ENCODE measurements around the gene E2F1.

E2F1 gene

DNA sequence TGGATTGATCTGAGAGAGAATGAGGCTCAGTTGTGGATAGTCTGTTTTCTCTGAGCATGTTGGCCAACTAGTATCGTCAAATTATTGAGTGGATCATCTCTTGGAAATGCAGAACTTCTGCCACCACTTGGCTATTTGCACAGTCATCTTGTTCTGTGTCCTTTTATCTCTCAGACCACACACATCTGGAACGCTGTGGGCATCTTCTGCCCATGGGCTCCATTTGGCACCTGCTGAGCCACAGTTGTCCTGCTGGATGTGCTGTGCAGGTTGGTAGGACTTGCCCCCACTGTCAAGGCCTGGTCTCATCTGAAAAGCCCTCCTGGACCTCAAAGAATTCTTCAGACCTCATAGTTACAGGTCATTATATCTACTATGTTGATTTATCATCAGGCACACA, 40.8 kb downstream of the E2F1 start:
- no peaks in the 10 kb centered on the region for H3K9me3 ChIP-seq (replicated peaks; ENCODE audit: insufficient read depth, low read length)
- no peaks in the 10 kb centered on the region; the same call in 1 of the 2 replicates for H3K36me3 ChIP-seq (replicated peaks; ENCODE audit: insufficient read depth, low read length)
- H3K4me3 ChIP-seq (ENCODE audit: low read length): no peak overlapping the region
- DNase-seq: no peak
- H3K27ac ChIP-seq (ENCODE audit: low read length): no peak overlapping the region
- H3K27me3 ChIP-seq (replicated peaks; ENCODE audit: insufficient read depth, low read length): no peaks in the 10 kb centered on the region
- H3K9me2 ChIP-seq (replicated peaks; ENCODE audit: insufficient read depth, low read length): no peaks in the 10 kb centered on the region
- no peak overlapping the region for H3K4me2 ChIP-seq (ENCODE audit: low read depth, low read length)
- TF ChIP-seq EZH2phosphoT487 (IDR thresholded peaks at IDR 0.05; ENCODE audit: low read length): no peak
- TF ChIP-seq, protein P1, sequence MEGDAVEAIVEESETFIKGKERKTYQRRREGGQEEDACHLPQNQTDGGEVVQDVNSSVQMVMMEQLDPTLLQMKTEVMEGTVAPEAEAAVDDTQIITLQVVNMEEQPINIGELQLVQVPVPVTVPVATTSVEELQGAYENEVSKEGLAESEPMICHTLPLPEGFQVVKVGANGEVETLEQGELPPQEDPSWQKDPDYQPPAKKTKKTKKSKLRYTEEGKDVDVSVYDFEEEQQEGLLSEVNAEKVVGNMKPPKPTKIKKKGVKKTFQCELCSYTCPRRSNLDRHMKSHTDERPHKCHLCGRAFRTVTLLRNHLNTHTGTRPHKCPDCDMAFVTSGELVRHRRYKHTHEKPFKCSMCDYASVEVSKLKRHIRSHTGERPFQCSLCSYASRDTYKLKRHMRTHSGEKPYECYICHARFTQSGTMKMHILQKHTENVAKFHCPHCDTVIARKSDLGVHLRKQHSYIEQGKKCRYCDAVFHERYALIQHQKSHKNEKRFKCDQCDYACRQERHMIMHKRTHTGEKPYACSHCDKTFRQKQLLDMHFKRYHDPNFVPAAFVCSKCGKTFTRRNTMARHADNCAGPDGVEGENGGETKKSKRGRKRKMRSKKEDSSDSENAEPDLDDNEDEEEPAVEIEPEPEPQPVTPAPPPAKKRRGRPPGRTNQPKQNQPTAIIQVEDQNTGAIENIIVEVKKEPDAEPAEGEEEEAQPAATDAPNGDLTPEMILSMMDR (IDR thresholded peaks at IDR 0.05; ENCODE audit: low read length): no peak
- TF ChIP-seq EZH2 (optimal IDR thresholded peaks at IDR 0.05; ENCODE audit: low read depth, low read length): no peak
- H2AFZ ChIP-seq (ENCODE audit: low read length): no peak overlapping the region
- H3F3A ChIP-seq (ENCODE audit: insufficient read depth, low read length): peaks cover 24% of the 10 kb centered on the region
- no peak overlapping the region for H3K9ac ChIP-seq (ENCODE audit: low read length)
- no peaks in the 10 kb centered on the region for H3K79me2 ChIP-seq (ENCODE audit: low read length)
- H4K20me1 ChIP-seq (ENCODE audit: insufficient read depth, low read length): no peaks in the 10 kb centered on the region
- peaks cover 24% of the 10 kb centered on the region for H3K4me1 ChIP-seq (ENCODE audit: low read length)

DNA sequence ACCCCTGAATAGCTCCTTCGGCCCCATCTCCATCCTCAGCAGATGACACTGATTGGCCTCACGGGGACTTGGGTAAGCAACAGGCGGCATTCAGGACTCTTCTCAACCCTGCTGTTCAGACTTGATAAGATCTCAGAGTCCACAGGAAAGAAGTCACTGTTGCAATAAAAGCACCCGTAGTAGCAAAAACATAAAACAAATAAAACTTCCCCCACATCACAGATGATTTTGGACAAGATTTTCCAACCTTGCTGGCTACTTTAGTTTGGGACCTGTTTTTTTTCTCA, 41.2 kb downstream of the E2F1 start:
- H3K9me2 ChIP-seq (replicated peaks; ENCODE audit: insufficient read depth, low read length): no peaks in the 10 kb centered on the region
- no peak overlapping the region for H3K4me3 ChIP-seq (ENCODE audit: low read length)
- H3K27ac ChIP-seq (ENCODE audit: low read length): no peak overlapping the region
- H3K27me3 ChIP-seq (replicated peaks; ENCODE audit: insufficient read depth, low read length): no peaks in the 10 kb centered on the region
- peaks cover 24% of the 10 kb centered on the region for H3F3A ChIP-seq (ENCODE audit: insufficient read depth, low read length)
- H3K4me1 ChIP-seq (ENCODE audit: low read length): peaks cover 24% of the 10 kb centered on the region
- H3K4me2 ChIP-seq (ENCODE audit: low read depth, low read length): no peak overlapping the region
- no peak for DNase-seq
- H4K20me1 ChIP-seq (ENCODE audit: insufficient read depth, low read length): no peaks in the 10 kb centered on the region
- no peaks in the 10 kb centered on the region; the same call in 1 of the 2 replicates for H3K36me3 ChIP-seq (replicated peaks; ENCODE audit: insufficient read depth, low read length)
- H3K9me3 ChIP-seq (replicated peaks; ENCODE audit: insufficient read depth, low read length): no peaks in the 10 kb centered on the region
- TF ChIP-seq, protein P1 (IDR thresholded peaks at IDR 0.05; ENCODE audit: low read length): no peak
- TF ChIP-seq EZH2 (optimal IDR thresholded peaks at IDR 0.05; ENCODE audit: low read depth, low read length) (no peak), EZH2phosphoT487 (IDR thresholded peaks at IDR 0.05; ENCODE audit: low read length) (no peak)
- H3K79me2 ChIP-seq (ENCODE audit: low read length): no peaks in the 10 kb centered on the region
- no peak overlapping the region for H2AFZ ChIP-seq (ENCODE audit: low read length)
- no peak overlapping the region for H3K9ac ChIP-seq (ENCODE audit: low read length)

DNA sequence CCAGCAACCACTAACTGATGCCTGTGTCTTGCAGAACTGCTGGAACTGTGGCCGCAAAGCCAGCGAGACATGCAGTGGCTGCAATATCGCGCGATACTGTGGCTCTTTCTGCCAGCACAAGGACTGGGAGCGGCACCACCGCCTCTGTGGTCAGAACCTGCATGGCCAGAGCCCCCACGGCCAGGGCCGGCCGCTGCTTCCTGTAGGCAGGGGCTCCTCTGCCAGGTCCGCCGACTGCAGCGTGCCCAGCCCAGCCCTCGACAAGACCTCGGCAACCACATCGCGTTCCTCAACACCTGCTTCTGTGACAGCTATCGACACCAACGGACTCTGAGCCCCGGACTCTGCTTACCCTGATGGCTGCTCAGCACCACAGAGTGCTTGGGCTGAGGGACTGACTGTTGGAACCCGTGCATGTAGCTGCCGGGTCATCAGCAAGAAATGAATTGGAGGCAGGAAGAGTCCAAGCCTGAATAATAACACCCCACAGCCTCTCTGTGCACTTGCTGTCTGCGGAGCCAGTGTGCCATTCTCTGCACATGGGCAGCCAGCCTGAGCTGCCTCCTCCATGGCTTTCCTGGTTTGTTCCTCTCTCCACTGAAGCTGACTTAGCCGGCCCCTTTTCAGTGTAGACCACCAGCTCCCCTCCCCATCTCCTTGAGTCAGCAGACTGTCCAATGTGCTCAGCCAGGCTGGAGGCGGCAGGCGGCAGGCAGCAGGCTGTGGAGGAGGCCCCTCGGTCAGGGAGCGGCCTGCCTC, 41.7 kb downstream of the E2F1 start:
- peaks cover 24% of the 10 kb centered on the region for H3K4me1 ChIP-seq (ENCODE audit: low read length)
- TF ChIP-seq EZH2 (optimal IDR thresholded peaks at IDR 0.05; ENCODE audit: low read depth, low read length): no peak
- TF ChIP-seq EZH2phosphoT487 (IDR thresholded peaks at IDR 0.05; ENCODE audit: low read length): no peak
- TF ChIP-seq, protein P1 (IDR thresholded peaks at IDR 0.05; ENCODE audit: low read length): no peak
- H3F3A ChIP-seq (ENCODE audit: insufficient read depth, low read length): peaks cover 24% of the 10 kb centered on the region
- no peaks in the 10 kb centered on the region for H3K27me3 ChIP-seq (replicated peaks; ENCODE audit: insufficient read depth, low read length)
- H3K9me2 ChIP-seq (replicated peaks; ENCODE audit: insufficient read depth, low read length): no peaks in the 10 kb centered on the region
- no peak for DNase-seq
- H3K4me3 ChIP-seq (ENCODE audit: low read length): no peak overlapping the region
- no peak overlapping the region for H3K4me2 ChIP-seq (ENCODE audit: low read depth, low read length)
- H3K79me2 ChIP-seq (ENCODE audit: low read length): no peaks in the 10 kb centered on the region
- H3K9ac ChIP-seq (ENCODE audit: low read length): no peak overlapping the region
- H4K20me1 ChIP-seq (ENCODE audit: insufficient read depth, low read length): no peaks in the 10 kb centered on the region
- H3K36me3 ChIP-seq (replicated peaks; ENCODE audit: insufficient read depth, low read length): no peaks in the 10 kb centered on the region; the same call in 1 of the 2 replicates
- no peak overlapping the region for H3K27ac ChIP-seq (ENCODE audit: low read length)
- H2AFZ ChIP-seq (ENCODE audit: low read length): no peak overlapping the region
- H3K9me3 ChIP-seq (replicated peaks; ENCODE audit: insufficient read depth, low read length): no peaks in the 10 kb centered on the region
